Fibroblast of gingiva (primary cell): ENCODE data around the gene NMRAL1.
A peak's percentile ranks its signal among the peaks of the same experiment; 100 is the strongest.

Experiments
- DNase-seq: peaks from one replicate; pipeline ENCODE4 v3.0.0-alpha.2; 2011; ENCODE audit warnings: low read depth

The NMRAL1 gene

GRCh38 chr16:4505356-4506147 lies 31.1 kb upstream of the NMRAL1 start:
- DNase-seq = no peak

GRCh38 chr16:4501071-4501478 lies 26.6 kb upstream of the NMRAL1 start:
- DNase-seq = no peak

DNA sequence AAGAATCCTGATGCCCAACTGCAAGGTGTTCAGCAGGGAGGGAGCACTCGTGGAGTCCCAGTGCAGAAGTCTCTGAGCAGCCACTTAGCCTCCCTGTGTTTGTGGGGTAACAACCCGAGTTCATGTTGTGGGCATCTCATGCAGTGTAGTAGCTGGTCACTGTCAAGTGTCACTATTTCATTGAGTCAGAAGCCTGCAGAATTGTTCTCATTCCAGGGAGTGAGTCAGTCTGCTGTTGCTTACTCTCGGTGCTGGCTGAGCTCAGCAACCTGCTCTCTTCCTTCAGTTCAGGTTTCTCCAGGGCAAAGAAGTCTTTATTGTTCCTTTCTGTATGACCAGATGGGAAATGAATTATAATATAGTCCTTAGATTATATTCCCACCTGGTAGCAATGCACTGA lies 25.8 kb upstream of the NMRAL1 start:
- peak; percentile 57 for DNase-seq

DNA sequence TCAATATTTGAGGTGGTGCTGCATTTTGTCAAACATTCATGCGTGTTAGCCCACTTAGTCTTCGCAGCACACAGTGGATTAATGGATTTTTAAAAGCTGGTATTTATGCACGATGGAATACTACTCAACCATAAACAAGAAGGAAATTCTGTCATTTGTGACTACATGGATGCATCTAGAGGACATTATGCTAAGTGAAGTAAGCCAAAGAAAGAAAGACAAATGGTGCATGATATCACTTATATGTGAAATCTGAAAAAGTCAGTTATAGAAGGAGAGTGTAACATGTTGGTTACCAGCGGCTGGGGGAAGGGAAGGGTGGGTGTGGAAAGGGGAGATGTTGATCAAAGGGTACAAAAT lies 24.8 kb upstream of the NMRAL1 start:
- DNase-seq = no peak

DNA sequence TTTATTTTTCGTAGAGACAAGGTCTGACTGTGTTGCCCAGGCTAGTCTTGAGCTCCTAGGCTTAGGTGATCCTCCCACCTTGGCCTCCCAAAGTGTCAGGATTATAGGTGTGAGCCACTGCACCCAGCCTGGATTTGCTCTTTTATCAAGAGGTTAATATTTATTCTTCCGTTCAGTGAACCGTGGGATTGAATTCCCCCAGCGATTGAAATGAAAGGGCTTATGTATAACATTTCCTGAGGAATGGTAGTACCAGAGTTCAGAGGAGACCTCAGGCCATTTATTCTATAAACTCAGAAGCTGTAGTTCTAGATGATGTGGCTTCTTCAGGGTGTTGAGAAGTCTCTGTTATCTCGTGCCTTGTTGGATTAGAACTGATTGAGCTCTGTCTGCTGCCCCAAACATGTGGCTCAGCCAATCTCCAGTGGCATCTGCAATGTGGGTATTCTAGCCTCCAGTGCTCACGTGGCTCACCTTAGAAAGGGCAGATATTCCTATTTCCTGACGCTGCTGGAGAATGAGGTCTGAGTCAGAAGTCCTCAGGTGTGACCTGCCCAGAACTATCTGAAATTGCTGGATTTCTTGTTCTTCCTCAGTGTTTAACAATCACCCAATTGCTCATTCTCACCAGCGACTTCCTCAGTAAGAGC lies 24.2 kb upstream of the NMRAL1 start:
- no peak for DNase-seq

DNA sequence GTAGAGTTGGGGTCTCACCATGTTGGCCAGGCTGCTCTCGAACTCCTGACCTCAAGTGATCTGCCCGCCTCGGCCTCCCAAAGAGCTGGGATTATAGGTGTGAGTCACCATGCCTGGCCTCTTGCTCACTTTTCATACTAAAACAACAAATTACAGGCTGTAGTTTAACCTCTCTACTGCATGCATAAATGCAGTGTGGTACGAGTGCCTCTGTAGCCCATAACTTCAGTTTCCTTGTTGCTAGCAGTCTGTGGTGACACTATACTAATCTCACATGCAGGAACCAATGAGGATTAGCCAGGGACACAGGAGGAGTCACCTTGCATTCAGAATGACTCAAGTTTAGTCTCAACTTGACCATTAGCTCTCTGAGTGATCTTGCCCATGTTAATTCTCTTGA lies 21.9 kb upstream of the NMRAL1 start:
- DNase-seq = peak; percentile 18

- DNase-seq = no peak
Observed at GRCh38 chr16:4495766-4496165, 21.3 kb upstream of the NMRAL1 start.

GRCh38 chr16:4494746-4495490 lies 20.5 kb upstream of the NMRAL1 start:
- DNase-seq = peak; percentile 40

GRCh38 chr16:4491898-4492297 lies 17.5 kb upstream of the NMRAL1 start:
- no peak for DNase-seq

DNA sequence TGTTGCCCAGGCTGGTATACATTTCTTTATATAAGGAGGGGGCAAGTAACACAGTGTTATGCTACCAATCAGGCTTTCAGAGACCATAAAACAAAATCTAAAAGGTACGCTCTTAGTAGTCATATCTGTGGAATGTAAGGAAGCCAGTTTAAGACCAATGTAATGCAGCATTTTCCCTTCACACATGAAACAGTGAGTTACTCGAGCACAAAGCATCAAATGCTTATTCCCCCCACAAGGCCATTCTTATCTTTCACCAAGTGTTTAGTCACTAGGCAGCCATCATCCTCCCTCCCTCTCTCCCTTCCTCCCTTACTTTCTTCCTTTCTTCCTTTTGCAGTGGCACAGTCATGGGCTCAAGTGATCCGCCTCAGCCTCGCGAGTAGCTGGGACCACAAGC lies 14.6 kb upstream of the NMRAL1 start:
- DNase-seq = no peak

DNA sequence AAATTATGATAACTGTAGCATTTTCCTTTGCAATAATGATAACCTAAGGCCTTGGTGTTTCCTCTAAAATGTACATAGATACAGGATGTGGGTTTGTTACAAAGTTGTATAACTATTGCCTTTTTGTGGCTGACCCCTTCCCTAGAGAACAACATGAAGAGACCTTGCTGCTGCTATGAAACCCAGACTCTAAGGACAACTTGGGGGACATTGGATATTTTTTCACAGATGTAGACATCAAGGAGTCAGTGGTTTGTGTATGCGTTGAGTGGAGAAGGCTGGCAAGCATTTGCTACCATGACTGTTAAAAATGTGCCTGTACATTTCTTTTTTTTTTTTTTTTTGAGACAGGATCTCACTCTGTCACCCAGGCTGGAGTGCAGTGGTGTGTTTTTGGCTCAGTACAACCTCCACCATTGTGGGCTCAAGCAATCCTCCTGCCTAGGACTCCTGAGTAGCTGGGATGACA lies 14.1 kb upstream of the NMRAL1 start:
- no peak for DNase-seq

DNA sequence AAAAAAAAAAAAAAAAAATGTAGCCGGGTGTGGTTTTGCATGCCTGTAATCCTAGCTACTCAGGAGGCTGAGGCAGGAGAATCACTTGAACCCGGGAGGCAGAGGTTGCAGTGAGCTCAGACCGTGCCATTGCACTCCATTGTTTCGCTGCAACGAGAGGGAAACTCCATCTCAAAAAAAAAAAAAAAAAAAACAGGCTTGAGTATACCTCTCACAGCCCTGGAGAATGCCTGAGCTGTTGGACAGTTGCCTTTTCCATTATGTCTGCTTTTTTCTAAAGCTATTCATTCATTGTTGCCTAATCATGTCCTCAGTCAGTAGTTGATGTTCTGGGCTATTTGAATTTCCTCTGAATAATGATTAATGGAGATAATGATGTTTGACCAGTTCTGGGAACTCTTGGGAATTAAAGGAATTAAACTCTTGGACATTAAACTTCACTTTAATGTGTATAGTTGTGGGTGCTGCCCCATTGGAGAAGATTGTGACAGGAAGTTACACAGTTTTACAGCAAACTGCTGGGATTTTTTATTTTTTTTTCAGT lies 13.6 kb upstream of the NMRAL1 start:
- peak; percentile 45 for DNase-seq

DNA sequence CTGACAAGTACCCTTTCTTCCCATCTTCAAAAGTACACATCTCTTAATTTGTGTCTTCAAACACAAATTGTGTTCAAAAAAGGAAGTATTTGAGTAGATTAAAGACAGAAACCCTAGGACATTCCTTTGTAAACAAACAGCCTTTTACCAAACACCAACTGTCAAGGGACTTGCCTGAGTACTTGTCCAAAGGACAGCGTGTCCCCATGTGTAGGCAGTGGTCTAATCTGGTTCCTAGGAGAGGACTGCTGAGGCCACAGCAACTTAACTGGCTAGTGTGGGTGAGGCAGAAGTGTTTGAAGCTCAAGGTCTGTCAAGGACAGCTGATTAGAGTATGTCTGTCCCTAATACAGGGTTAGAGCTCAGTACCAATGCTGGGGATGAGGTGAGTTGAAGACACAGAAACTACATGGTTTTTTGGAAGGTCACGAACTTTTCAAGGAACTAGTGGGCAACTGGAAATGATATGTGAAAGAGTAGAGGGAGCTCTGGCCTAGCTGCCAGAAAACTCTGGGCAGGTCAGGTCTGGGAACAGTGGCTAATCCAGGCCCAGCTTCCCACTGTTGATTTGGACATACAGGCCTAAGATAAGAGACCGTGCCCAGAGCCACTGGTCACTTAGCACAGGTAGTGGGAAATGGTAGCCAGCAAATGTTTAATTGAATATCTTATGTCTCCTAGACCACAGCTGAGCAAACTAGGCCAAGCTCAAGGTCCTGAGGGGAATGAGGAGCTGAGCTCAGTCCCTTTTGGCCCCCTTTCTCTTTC lies 11.9 kb upstream of the NMRAL1 start:
- peak; percentile 30 for DNase-seq

DNA sequence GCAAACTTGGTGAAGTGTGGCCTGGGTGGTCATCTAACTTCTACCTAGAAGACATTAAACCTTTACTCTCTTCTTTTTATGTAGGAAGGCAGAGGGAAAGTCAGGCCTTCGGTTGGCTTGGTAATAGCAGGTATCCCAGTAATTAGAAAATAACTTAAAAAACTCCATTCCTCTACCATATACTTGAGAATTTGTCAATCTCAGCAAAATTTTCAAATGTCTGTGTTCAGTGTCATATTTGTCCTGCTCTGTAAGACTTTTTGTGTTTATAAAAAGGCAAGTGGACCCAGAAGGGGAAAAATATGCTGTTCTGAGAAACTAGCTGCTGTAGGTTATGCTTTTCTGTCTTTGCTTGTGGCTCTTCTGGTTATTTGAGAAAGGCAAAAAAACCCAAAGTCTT lies 7.5 kb upstream of the NMRAL1 start:
- DNase-seq = no peak

DNA sequence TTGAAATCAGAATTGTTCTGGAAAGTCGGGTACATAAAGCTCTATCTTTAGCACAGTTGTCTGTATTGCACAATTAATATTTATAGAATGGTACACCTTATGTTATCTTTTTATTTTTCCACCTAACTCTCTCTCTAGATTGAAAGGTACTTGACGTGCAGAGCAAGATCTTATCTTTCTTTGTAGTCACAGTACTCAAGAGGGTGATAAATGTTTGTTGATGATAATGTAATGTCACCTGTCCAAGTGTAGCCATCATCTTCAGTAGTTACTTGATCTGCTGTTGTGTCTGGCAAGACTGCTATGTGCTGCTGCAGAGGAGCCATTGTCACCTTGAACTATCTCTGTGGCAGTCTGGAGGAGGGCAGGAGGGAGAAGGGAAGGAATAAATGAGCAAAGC lies 7.1 kb upstream of the NMRAL1 start:
- no peak for DNase-seq

DNA sequence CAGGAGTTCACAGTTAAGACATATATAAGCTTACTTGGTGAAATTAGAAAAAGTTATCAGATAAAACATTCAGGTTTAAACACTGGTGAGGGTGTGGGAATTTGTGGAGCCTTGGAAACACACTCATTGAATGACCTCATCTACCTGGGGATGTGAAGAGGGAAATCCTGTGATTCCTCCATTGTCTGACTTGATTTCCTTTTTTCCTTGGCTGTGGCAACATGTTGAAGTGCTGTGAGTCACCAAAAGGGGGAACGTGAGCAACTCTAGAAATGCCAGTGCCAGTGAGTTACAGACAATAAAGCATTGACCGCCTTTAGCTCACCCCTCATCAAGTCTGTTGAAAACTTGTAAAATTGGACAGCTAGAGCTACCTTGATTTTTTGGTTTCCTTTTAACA lies 3.5 kb upstream of the NMRAL1 start:
- DNase-seq = peak; percentile 34

- DNase-seq = peak; percentile 86
Observed at GRCh38 chr16:4475880-4476788, 1.7 kb upstream of the NMRAL1 start, which contains the start of gene HMOX2. HMOX2 (plus strand) TSS chr16:4476398; CDS start chr16:4505525, 29,127 bp downstream.

- DNase-seq = no peak
Observed at GRCh38 chr16:4472880-4473279, 1.5 kb downstream of the NMRAL1 start.

GRCh38 chr16:4471869-4472268 lies 2.6 kb downstream of the NMRAL1 start:
- no peak for DNase-seq

DNA sequence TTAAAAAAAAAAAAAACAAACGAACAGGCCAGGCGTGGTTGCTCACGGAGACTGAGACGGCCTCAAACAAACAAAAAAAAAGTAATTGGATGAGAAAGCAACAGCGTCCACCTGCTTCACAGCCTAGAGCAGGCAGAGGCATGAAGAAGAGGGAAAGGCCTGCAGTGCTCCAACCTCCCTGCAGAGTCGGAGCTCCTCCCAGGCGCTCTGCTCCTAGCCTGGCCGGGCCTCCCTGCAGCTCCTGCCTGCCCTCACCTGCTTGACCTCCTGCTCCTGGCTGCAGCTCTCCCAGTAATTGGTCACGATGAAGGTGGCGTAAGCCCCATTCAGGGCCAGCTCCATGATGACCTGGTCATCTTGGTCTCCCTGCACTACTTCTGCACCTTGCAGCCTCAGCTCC lies 5.5 kb downstream of the NMRAL1 start:
- no peak for DNase-seq

DNA sequence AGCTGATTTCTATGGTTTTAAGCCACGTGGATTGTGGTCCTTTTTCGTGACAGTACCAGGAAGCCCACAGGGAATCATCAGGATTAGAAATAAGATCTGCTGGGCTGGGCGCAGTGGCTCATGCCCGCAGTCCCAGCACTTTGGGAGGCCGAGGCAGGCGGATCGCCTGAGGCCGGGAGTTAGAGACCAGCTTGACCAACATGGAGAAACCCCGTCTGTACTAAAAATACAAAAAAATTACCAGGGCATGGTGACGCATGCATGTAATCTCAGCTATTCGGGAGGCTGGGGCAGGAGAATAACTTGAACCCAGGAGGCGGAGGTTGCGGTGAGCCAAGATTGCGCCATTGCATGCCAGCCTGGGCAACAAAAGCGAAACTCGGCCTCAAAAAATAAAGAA lies 6.5 kb downstream of the NMRAL1 start:
- DNase-seq = no peak
